Activated gamma-delta T cell treated with Interleukin-2 at 50 U/mL for 16 hours (primary cell): ENCODE measurements around the gene P4HA2.

Source experiments
- DNase-seq: peaks from one replicate; pipeline ENCODE4 v3.0.0-alpha.2; 2020

The P4HA2 gene

GRCh38 chr5:132227485-132228240 lies at the start of gene P4HA2:
Gene P4HA2 (minus strand): TSS chr5:132227853. CDS start chr5:132218626, 9,227 bp downstream.
- peak; percentile 23 for DNase-seq

GRCh38 chr5:132277256-132277655 lies 49.6 kb upstream of the P4HA2 start:
- no peak for DNase-seq

GRCh38 chr5:132275367-132276220 lies 47.9 kb upstream of the P4HA2 start:
- no peak for DNase-seq

GRCh38 chr5:132274050-132274792 lies 46.6 kb upstream of the P4HA2 start:
- no peak for DNase-seq

- no peak for DNase-seq
Observed at GRCh38 chr5:132273631-132274030, 46.0 kb upstream of the P4HA2 start.

- DNase-seq, result peak; percentile 72
Observed at GRCh38 chr5:132272311-132273210, 44.9 kb upstream of the P4HA2 start.

- no peak for DNase-seq
Observed at GRCh38 chr5:132271251-132272246, 43.9 kb upstream of the P4HA2 start.

- DNase-seq, result no peak
Observed at GRCh38 chr5:132270706-132271105, 43.1 kb upstream of the P4HA2 start.

GRCh38 chr5:132270335-132270665 lies 42.6 kb upstream of the P4HA2 start:
- DNase-seq, result no peak

- no peak for DNase-seq
Observed at GRCh38 chr5:132269635-132270334, 42.1 kb upstream of the P4HA2 start.

- no peak for DNase-seq
Observed at GRCh38 chr5:132268769-132269551, 41.3 kb upstream of the P4HA2 start.

- DNase-seq, result no peak
Observed at GRCh38 chr5:132267931-132268768, 40.5 kb upstream of the P4HA2 start.

GRCh38 chr5:132267166-132267739 lies 39.6 kb upstream of the P4HA2 start:
- DNase-seq, result no peak

- no peak for DNase-seq
Observed at GRCh38 chr5:132266836-132267160, 39.1 kb upstream of the P4HA2 start.

GRCh38 chr5:132266031-132266835 lies 38.6 kb upstream of the P4HA2 start:
- no peak for DNase-seq

GRCh38 chr5:132265336-132266030 lies 37.8 kb upstream of the P4HA2 start:
- DNase-seq, result no peak
